ENCODE results near the gene PLGRKT. TPM values are rescaled to one million over a fixed set of nuclear protein-coding genes. Genes with fewer than 3 reads are reported as not detected.

Gene PLGRKT
- total and polyA plus RNA-seq, 2 experiments from 2014 or later, result 13.1 to 31.5 TPM

DNA sequence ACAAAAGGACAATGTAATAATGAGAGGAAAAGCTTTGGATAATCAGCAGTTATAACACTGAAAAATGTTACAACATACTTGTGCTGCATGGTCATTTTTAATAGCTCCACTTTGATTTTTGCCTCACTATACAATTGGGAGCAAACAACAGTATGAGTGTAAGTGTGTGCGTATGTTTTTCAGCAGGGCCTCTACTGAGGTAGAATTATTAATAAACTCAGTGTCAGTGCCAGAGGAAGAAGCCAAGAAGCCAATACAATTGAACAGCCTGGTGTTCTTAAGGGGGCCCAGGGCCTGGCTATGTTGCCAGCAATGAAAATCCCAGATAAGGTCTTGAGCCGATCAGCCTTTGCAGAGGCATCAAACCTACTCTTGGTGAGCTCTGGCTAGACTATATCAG is 81.9 kb downstream of the PLGRKT start (continued):
- TF ChIP-seq, protein P1, sequence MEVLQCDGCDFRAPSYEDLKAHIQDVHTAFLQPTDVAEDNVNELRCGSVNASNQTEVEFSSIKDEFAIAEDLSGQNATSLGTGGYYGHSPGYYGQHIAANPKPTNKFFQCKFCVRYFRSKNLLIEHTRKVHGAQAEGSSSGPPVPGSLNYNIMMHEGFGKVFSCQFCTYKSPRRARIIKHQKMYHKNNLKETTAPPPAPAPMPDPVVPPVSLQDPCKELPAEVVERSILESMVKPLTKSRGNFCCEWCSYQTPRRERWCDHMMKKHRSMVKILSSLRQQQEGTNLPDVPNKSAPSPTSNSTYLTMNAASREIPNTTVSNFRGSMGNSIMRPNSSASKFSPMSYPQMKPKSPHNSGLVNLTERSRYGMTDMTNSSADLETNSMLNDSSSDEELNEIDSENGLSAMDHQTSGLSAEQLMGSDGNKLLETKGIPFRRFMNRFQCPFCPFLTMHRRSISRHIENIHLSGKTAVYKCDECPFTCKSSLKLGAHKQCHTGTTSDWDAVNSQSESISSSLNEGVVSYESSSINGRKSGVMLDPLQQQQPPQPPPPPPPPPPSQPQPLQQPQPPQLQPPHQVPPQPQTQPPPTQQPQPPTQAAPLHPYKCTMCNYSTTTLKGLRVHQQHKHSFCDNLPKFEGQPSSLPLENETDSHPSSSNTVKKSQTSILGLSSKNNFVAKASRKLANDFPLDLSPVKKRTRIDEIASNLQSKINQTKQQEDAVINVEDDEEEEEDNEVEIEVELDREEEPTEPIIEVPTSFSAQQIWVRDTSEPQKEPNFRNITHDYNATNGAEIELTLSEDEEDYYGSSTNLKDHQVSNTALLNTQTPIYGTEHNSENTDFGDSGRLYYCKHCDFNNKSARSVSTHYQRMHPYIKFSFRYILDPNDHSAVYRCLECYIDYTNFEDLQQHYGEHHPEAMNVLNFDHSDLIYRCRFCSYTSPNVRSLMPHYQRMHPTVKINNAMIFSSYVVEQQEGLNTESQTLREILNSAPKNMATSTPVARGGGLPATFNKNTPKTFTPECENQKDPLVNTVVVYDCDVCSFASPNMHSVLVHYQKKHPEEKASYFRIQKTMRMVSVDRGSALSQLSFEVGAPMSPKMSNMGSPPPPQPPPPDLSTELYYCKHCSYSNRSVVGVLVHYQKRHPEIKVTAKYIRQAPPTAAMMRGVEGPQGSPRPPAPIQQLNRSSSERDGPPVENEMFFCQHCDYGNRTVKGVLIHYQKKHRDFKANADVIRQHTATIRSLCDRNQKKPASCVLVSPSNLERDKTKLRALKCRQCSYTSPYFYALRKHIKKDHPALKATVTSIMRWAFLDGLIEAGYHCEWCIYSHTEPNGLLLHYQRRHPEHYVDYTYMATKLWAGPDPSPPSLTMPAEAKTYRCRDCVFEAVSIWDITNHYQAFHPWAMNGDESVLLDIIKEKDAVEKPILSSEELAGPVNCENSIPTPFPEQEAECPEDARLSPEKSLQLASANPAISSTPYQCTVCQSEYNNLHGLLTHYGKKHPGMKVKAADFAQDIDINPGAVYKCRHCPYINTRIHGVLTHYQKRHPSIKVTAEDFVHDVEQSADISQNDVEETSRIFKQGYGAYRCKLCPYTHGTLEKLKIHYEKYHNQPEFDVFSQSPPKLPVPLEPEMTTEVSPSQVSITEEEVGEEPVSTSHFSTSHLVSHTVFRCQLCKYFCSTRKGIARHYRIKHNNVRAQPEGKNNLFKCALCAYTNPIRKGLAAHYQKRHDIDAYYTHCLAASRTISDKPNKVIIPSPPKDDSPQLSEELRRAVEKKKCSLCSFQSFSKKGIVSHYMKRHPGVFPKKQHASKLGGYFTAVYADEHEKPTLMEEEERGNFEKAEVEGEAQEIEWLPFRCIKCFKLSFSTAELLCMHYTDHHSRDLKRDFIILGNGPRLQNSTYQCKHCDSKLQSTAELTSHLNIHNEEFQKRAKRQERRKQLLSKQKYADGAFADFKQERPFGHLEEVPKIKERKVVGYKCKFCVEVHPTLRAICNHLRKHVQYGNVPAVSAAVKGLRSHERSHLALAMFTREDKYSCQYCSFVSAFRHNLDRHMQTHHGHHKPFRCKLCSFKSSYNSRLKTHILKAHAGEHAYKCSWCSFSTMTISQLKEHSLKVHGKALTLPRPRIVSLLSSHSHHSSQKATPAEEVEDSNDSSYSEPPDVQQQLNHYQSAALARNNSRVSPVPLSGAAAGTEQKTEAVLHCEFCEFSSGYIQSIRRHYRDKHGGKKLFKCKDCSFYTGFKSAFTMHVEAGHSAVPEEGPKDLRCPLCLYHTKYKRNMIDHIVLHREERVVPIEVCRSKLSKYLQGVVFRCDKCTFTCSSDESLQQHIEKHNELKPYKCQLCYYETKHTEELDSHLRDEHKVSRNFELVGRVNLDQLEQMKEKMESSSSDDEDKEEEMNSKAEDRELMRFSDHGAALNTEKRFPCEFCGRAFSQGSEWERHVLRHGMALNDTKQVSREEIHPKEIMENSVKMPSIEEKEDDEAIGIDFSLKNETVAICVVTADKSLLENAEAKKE (CRISPR knock-in tag; IDR thresholded peaks at IDR 0.05), result no peak
- TF ChIP-seq, protein P2, sequence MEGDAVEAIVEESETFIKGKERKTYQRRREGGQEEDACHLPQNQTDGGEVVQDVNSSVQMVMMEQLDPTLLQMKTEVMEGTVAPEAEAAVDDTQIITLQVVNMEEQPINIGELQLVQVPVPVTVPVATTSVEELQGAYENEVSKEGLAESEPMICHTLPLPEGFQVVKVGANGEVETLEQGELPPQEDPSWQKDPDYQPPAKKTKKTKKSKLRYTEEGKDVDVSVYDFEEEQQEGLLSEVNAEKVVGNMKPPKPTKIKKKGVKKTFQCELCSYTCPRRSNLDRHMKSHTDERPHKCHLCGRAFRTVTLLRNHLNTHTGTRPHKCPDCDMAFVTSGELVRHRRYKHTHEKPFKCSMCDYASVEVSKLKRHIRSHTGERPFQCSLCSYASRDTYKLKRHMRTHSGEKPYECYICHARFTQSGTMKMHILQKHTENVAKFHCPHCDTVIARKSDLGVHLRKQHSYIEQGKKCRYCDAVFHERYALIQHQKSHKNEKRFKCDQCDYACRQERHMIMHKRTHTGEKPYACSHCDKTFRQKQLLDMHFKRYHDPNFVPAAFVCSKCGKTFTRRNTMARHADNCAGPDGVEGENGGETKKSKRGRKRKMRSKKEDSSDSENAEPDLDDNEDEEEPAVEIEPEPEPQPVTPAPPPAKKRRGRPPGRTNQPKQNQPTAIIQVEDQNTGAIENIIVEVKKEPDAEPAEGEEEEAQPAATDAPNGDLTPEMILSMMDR (conservative IDR thresholded peaks at IDR 0.05; ENCODE audit: low read depth in 2 of 2), result no peak
- TF ChIP-seq EZH2 (IDR thresholded peaks at IDR 0.05; ENCODE audit: low read depth, unreplicated experiment) (no peak), JUNB (IDR thresholded peaks at IDR 0.05; ENCODE audit: unreplicated experiment) (no peak), NANOG (IDR thresholded peaks at IDR 0.05; ENCODE audit: borderline replicate concordance) (no peak)

DNA sequence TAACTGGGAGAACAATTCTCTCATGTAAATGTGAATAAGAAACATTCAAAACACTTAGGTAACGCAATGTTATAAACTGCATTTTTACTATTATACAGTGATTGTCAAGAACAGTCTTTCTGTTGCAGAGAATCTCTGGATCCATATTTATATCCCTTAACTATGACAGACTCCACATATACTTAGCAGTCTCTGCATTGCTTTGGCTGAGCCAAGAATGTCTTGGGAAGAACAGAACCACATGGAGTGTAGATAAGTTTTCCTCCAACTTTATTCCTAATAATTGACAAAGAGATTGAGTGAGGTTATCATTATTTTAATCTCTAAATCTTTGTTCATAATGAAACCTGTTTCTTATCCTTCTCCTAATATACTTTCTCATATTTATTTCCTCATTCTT is 82.5 kb downstream of the PLGRKT start:
- no peak overlapping the region for H2AFZ ChIP-seq
- no peaks in the 10 kb centered on the region for H3K79me2 ChIP-seq (replicated peaks; ENCODE audit: insufficient read depth)
- H3K36me3 ChIP-seq (ENCODE audit: insufficient read depth), result no peaks in the 10 kb centered on the region
- no peaks in the 10 kb centered on the region for H4K20me1 ChIP-seq (replicated peaks; ENCODE audit: insufficient read depth)
- DNase-seq (ENCODE audit: low spot score) (no peak), ATAC-seq (no peak)
- Mint-ChIP-seq H3K4me1 (no peaks in the 10 kb centered on the region), H3K36me3 (ENCODE audit: low read depth) (no peaks in the 10 kb centered on the region), H3K27ac (no peak overlapping the region), H3K4me3 (no peak overlapping the region), H3K27me3 (ENCODE audit: insufficient read depth, low read depth, poor library complexity) (no peaks in the 10 kb centered on the region), H3K9me3 (no peaks in the 10 kb centered on the region)
- H3K27ac ChIP-seq (ENCODE audit: low read depth), result no peak overlapping the region
- no peaks in the 10 kb centered on the region for H3K4me1 ChIP-seq (ENCODE audit: insufficient read depth)
- H3K27me3 ChIP-seq (ENCODE audit: insufficient read depth), result no peaks in the 10 kb centered on the region
- H3K4me3 ChIP-seq, result no peak overlapping the region
- H3K4me2 ChIP-seq, result no peak overlapping the region
- no peaks in the 10 kb centered on the region for H3F3A ChIP-seq (replicated peaks; ENCODE audit: low read depth)
- H3K9me2 ChIP-seq (ENCODE audit: insufficient read depth), result no peaks in the 10 kb centered on the region
- no peak for TF ChIP-seq ZNF331 (CRISPR knock-in tag; IDR thresholded peaks at IDR 0.05; ENCODE audit: low read depth)
- TF ChIP-seq POLR2AphosphoS5 (IDR thresholded peaks at IDR 0.05; ENCODE audit: low read depth), result no peak
- TF ChIP-seq, protein P2 (conservative IDR thresholded peaks at IDR 0.05; ENCODE audit: low read depth in 2 of 2), result no peak
- TF ChIP-seq STAT1 (IDR thresholded peaks at IDR 0.05; ENCODE audit: unreplicated experiment), result no peak
- TF ChIP-seq JUNB (IDR thresholded peaks at IDR 0.05; ENCODE audit: unreplicated experiment), result no peak
- no peak for TF ChIP-seq EZH2phosphoT487 (IDR thresholded peaks at IDR 0.05; ENCODE audit: unreplicated experiment)
- no peak for TF ChIP-seq EZH2 (IDR thresholded peaks at IDR 0.05; ENCODE audit: low read depth, unreplicated experiment)
- TF ChIP-seq CREB1 (CRISPR knock-in tag; IDR thresholded peaks at IDR 0.05; ENCODE audit: low read depth), result no peak
